ENCODE data around the gene TMEM130. TPM values are rescaled to one million over a fixed set of nuclear protein-coding genes. Genes with fewer than 3 reads are reported as not detected.

The TMEM130 gene
- total and polyA plus RNA-seq, 9 of the 15 experiments (the other 6 are each of a cell fraction or from before 2014, with no cell fraction given) = 0.07 TPM; not detected in 8

GRCh38 chr7:98911916-98912315 lies 42.1 kb upstream of the TMEM130 start (continued):
- TF ChIP-seq E2F4 (CRISPR knock-in tag; IDR thresholded peaks at IDR 0.05; ENCODE audit: low read depth) = no peak
- no peak for TF ChIP-seq RBM39 (optimal IDR thresholded peaks at IDR 0.05; ENCODE audit: low read depth, low read length)
- TF ChIP-seq PATZ1 (CRISPR knock-in tag; IDR thresholded peaks at IDR 0.05; ENCODE audit: borderline replicate concordance) = no peak
- no peak for TF ChIP-seq NUFIP1 (IDR thresholded peaks at IDR 0.05; ENCODE audit: partially characterized antibody)
- TF ChIP-seq ZNF239 (CRISPR knock-in tag; IDR thresholded peaks at IDR 0.05) = no peak

- intact Hi-C loops (cut with micrococcal nuclease) = no loop called here
- H4K20me1 ChIP-seq (replicated peaks; ENCODE audit: control insufficient read depth, insufficient read depth, low read length) = no peaks in the 10 kb centered on the region
- FAIRE-seq (no peak), ATAC-seq (no peak), DNase-seq (ENCODE audit: extremely low read depth in 1 of 4, low spot score in 3 of 4) (no peak)
- peaks cover 94% of the 10 kb centered on the region for H3K36me3 ChIP-seq (ENCODE audit: control insufficient read depth, insufficient read depth, low read length)
- no peaks in the 10 kb centered on the region for H3K9me3 ChIP-seq (replicated peaks; ENCODE audit: control insufficient read depth, insufficient read depth, low read depth, low read length)
- H3K4me2 ChIP-seq (ENCODE audit: insufficient read depth, low read length) = no peak overlapping the region
- H3K79me2 ChIP-seq (ENCODE audit: control insufficient read depth, insufficient read depth, low read length) = no peaks in the 10 kb centered on the region
- no peak overlapping the region for H3K27ac ChIP-seq (ENCODE audit: extremely low read depth, low read depth, low read length)
- POLR2A ChIA-PET = interaction anchor here (1.1 kb wide), 1 partner anchor 9 kb away, joined by 3 read pairs; no protein-coding TSS in a partner anchor
- H3K9me1 ChIP-seq (ENCODE audit: control insufficient read depth, insufficient read depth, low read length) = no peaks in the 10 kb centered on the region
- no peak overlapping the region for H2AFZ ChIP-seq (ENCODE audit: low read depth, low read length)
- CTCF ChIA-PET (ENCODE audit: low intra/inter-chr PET ratio) = no interaction called here
- no peak overlapping the region for H3K4me3 ChIP-seq
- no TSS peak for BruUV-seq (replicated peaks)
- no peaks in the 10 kb centered on the region for H3K4me1 ChIP-seq (replicated peaks in 1 of 2; ENCODE audit: control insufficient read depth in 2 of 2, insufficient read depth in 2 of 2, low read length in 2 of 2)
- in situ Hi-C loops (cut with MboI) = no loop called here
- H3K27me3 ChIP-seq (ENCODE audit: control insufficient read depth in 2 of 2, insufficient read depth in 2 of 2, low read length in 2 of 2) = no peaks in the 10 kb centered on the region
- H3K9ac ChIP-seq (ENCODE audit: insufficient read depth in 1 of 2, low read depth in 2 of 2, low read length in 2 of 2) = no peak overlapping the region
- 89% methylated on average over 3 of the region's 3 CpGs for WGBS (ENCODE audit: insufficient coverage, low coverage, missing lambda C conversion rate)
- TF ChIP-seq ZNF780A (CRISPR knock-in tag; IDR thresholded peaks at IDR 0.05) (no peak), ZNF277 (CRISPR knock-in tag; IDR thresholded peaks at IDR 0.05; ENCODE audit: borderline replicate concordance) (no peak), GABPB2 (CRISPR knock-in tag; conservative IDR thresholded peaks at IDR 0.05) (no peak), SRSF1 (IDR thresholded peaks at IDR 0.05; ENCODE audit: low read depth, low read length) (no peak), ZNF134 (CRISPR knock-in tag; conservative IDR thresholded peaks at IDR 0.05) (no peak), ZNF347 (CRISPR knock-in tag; IDR thresholded peaks at IDR 0.05; ENCODE audit: low read depth) (no peak), SMARCB1 (IDR thresholded peaks at IDR 0.05; ENCODE audit: insufficient read length, low read depth) (no peak), HOXB6 (CRISPR knock-in tag; IDR thresholded peaks at IDR 0.05; ENCODE audit: borderline replicate concordance) (no peak), SAFB2 (IDR thresholded peaks at IDR 0.05; ENCODE audit: borderline replicate concordance, low read depth, low read length, severe bottlenecking) (no peak), MBD1 (CRISPR knock-in tag; IDR thresholded peaks at IDR 0.05) (no peak), NR2F6 (CRISPR knock-in tag; IDR thresholded peaks at IDR 0.05) (no peak)
These were observed 40.6 kb upstream of the TMEM130 start for GRCh38 chr7:98910427-98910826.

Data from K562 (cell line).